G401.6 (cell line): ENCODE results near the gene PPP1R14D.
"Not testable (repeated sequence)": the region's sequence is repeated elsewhere in the genome, so short reads cannot be mapped to it uniquely, and the experiment has no call there.

Source experiments
- FAIRE-seq: peaks from 2 replicates; lab custom pipeline; 2012; peaks lifted over from hg19 to GRCh38; lab: Jason Lieb, UNC

PPP1R14D gene, protein sequence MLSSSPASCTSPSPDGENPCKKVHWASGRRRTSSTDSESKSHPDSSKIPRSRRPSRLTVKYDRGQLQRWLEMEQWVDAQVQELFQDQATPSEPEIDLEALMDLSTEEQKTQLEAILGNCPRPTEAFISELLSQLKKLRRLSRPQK

GRCh38 chr15:40828447-40829036, at the start of gene PPP1R14D:
Gene PPP1R14D (minus strand): TSS chr15:40828708. CDS start chr15:40828641, 67 bp downstream.
- no peak for FAIRE-seq

DNA sequence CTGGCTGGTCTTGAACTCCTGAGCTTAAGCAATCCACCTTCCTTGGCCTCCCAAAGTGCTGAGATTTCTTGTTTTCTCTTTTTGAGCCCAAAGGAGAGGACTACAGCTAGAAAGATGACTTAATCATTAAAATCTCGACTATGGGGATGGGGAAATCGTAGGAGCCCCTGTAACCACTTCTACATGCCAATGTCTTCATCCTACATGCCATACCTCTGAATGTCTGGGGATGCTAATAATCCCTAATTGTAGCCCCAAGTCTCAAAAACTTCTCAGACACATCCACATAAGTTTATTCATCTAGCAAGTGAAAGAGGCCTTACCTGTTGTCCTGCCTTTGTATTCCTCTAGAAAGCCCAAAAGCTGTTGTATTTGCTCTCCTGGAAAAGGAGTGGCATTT, 49.2 kb upstream of the PPP1R14D start:
- no peak for FAIRE-seq

DNA sequence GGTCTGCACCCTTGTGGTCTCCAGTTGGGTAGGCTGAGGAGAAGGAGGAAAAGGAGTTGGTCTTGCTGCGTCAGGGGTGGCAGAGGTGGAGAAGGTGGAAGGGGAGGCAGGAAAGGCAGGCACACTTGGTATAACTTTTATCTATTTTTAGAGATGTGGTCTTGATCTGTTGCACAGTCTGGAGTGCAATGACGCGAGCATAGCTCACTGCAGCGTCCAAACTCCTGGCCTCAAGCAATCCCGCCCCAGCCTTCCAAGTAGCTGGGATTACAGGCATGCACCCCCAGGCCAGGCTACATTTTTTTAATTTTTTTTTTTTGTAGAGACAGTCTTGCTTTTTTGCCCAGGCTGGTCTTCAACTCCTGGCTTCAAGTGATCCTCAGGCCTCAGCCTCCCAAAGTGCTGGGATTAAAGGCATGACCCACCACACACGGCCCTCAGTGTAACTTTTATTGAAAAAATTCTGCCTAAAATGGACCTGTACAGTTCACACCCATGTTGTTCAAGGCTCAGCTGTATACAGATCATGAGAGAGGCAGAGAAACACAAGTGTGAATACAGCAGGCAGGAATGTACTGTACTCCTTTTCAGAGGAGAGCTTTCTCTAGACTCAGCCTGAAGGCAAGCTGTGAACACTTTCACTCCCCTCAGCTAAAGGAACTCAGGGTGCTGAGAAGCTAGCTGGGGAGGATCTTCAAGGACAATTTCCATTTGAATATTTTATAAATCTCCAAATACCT, 47.7 kb upstream of the PPP1R14D start:
- FAIRE-seq, result no peak

- FAIRE-seq, result no peak
Observed at GRCh38 chr15:40873694-40874561, 45.4 kb upstream of the PPP1R14D start, which contains the start of gene RHOV. Gene RHOV (minus strand): TSS chr15:40874234. CDS start chr15:40874139, 95 bp downstream.

DNA sequence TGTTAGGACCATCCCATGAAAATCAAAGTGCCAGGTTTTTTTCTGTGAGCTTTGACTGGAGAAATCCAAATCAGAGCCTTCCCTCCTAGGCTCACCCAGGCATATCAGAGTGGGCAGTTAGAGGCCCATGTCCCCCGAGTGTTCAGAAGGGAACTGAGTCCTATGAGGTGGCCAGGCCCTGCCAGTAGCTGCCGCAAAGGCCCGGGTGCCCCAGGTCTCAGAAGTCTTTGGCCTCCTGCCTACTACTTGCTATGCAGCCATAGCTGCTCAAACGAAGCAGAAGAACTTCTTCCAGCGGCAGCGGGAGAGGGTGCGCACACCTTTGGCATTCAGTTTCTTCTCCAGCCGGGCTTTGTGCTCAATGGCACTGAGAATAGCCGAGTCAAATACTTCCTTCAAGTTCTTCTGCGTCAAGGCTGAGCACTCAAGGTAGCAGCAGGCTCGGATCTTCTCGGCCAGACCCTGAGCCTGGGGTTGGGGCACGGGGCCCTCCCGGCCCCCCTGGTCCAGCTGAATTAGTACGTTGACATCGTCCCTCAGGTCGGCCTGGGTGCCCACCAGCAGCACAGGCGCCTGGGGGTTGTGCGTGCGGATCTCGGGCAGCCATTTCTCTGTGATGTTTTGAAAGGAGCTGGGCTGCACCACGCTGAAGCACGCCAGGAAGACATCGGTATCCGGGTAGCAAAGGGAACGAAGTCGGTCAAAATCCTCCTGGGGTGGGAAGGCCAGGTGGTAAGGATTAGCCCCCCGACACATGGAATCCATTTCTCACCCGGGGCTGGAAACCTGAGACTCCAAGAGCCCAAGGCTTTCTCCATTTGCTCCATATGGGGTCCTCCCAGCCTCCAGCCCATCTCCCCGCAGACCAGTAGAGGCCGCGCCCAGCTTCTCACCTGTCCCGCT, 44.5 kb upstream of the PPP1R14D start:
- no peak for FAIRE-seq

GRCh38 chr15:40871749-40872617, 43.5 kb upstream of the PPP1R14D start:
- no peak for FAIRE-seq

- no peak for FAIRE-seq
Observed at GRCh38 chr15:40870716-40871115, 42.2 kb upstream of the PPP1R14D start.

GRCh38 chr15:40869686-40870085, 41.2 kb upstream of the PPP1R14D start:
- FAIRE-seq, result no peak

DNA sequence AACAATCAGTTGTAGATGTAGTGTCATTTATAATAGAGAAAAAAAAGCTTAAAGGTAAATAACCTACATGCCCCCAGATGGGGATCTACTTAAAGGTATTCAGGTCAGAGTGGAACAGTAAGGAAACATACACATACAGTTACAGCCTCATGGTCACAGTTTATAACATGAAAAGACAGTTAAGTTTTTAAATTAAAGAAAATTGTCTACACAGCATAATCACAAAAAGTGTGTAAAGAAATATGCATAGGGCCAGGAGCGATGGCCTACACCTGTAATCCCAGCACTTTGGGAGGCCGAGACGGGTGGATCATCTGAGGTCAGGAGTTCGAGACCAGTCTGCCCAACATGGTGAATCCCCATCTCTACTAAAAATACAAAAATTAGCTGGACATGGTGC, 38.7 kb upstream of the PPP1R14D start:
- no peak for FAIRE-seq

DNA sequence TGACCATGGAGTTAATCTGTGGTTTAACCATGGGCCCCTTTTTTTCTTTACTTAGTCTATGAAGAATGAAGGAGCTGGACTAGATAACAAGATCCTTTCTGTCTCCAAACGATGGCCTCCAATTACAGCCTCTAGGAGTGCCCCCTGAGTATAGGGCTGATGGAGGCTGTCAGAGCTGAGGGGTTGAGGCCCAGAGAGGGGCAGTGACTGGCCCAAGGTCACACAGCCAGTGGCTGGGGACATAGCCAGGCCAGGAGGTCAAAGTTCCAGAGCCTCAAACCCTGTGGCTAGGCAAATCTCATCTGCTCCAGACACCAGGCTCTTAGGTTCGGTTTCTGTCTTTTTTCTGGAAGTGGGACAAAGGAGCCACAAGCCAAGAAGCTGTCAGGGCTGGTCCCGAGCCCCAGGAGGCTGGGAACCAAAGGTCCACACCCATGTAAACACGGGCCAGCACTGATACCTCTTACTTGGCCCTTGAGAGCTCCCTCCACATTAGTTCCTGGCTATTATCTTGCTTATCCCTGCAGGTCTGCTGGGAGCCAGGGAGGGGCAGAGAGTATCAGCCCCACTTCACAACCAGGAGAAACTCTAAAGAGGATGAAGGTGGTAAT, 35.3 kb upstream of the PPP1R14D start:
- no peak for FAIRE-seq

GRCh38 chr15:40861147-40861546, 32.6 kb upstream of the PPP1R14D start:
- FAIRE-seq, result not testable (repeated sequence)

GRCh38 chr15:40859206-40859851, 30.8 kb upstream of the PPP1R14D start:
- no peak for FAIRE-seq

DNA sequence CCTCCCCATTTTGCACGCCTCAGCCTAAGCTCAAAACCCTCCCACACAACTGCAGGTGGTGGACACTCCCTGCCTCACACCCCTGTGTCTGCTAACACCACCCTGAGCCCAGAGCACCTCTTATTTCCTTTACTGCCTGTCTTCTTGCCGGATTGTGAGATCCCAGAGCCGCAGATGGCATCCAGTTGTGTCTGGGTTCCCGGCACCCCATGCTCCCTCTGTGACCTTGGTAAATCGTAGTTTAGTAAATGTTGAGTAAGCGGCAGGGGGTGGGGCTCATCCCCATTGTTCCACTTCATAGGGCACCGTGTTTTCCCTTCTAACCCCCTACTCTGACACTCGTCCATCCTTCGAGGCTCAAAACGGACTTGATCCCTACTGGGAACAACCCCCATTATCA, 30.2 kb upstream of the PPP1R14D start:
- no peak for FAIRE-seq

- FAIRE-seq, result peak; percentile 6
Observed at GRCh38 chr15:40857601-40858341, 29.3 kb upstream of the PPP1R14D start.

- no peak for FAIRE-seq
Observed at GRCh38 chr15:40856746-40857145, 28.2 kb upstream of the PPP1R14D start.

GRCh38 chr15:40855706-40856234, 27.3 kb upstream of the PPP1R14D start:
- no peak for FAIRE-seq

GRCh38 chr15:40854161-40854560, 25.7 kb upstream of the PPP1R14D start:
- no peak for FAIRE-seq

- FAIRE-seq, result no peak
Observed at GRCh38 chr15:40853241-40853890, 24.9 kb upstream of the PPP1R14D start.
